Activated naive CD4-positive, alpha-beta T cell (primary cell): ENCODE measurements around the gene TPM4.

ENCODE experiments used
- DNase-seq, 4 experiments: peaks; one replicate each; lab custom pipeline; 2025; lab: John Stamatoyannopoulos, UW

The TPM4 gene

GRCh38 chr19:16131648-16132047, 55.4 kb downstream of the TPM4 start:
- no peak for DNase-seq

DNA sequence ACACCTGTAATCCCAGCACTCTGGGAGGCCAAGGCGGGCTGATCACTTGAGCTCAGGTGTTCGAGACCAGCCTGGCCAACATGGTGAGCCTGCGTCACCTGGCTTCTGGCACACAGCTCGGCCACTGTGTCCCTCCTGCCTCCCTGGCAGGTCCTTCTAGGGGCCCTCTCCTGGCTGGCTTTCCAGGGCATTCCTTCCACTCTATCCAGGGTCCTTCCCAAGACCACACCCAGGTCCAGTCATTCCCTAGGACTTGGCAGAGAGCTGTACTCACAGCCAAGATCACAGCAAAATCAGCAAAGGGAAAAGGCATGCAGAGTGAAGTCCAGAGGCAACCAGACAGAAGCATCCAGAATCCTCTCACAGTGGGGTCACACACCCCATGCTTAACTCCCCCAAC, 57.5 kb downstream of the TPM4 start:
- no peak for DNase-seq

GRCh38 chr19:16134510-16134909, 58.2 kb downstream of the TPM4 start:
- DNase-seq: no peak

- no peak for DNase-seq
These were observed 59.3 kb downstream of the TPM4 start for GRCh38 chr19:16135430-16136127.

- DNase-seq: no peak
These were observed 60.1 kb downstream of the TPM4 start for GRCh38 chr19:16136185-16136999.

DNA sequence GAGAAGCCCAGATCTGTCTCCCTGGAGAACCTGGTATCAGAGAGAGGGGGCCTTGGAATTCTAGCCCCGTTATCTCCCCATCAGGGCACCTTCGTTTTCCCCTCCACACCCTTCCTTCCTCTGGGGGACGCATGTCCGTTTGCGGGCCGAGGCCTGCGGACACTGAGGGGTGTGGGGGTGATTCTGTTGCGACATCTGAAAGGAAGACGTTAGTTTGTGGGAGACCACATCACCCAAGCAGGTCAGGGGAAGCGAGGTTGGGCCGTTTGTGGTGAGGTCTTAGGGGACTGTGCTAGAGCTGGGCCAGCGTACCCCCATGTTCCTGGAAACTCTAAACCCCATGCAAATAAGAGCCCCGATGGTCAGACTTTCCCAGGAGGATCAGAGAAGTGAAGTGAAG, 63.5 kb downstream of the TPM4 start:
- DNase-seq: no peak

DNA sequence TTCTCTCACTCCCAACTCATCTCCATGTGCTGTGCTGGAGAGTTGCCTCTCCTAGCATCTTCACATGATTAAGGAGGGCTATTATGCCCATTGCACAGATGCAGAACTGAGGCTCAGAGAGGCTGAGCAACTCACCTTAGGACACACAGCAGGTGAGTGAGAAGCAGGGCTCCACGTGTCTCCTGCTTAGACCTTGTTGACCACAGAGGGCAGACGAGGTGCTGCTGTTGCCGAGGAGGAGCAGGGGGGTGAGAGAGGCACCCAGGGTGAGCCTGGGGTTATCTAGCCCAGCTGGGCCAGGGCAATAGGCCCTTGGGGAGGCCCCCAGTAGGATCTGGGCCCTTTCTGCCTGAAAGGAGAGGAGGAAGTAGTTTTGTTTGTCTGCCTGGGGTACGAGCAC, 64.7 kb downstream of the TPM4 start:
- DNase-seq: no peak

DNA sequence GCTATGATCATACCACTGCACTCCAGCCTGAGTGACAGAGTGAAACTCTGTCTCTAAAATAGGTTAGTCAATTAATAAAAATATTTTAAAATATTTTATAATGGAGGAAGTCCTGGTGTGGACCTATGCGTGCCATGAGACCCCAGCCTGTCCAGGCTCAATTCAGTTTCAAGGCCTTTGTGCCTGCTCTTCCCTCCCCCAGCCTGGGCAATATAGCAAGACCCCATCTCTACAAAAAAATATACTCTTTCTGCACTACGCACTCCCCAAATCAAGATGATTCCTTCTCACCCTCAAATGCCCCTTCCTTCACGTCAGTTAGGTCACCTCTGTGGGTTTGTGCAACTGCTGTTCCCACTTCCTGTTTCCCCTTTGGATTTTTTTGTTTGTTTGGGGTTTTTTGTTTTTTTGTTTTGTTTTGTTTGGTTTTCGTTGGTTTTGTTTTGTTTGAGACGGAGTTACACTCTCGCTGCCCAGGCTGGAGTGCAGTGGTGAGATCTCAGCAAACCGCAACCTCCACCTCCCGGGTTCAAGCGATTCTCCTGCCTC, 65.8 kb downstream of the TPM4 start:
- DNase-seq: no peak

GRCh38 chr19:16143399-16144215, 67.3 kb downstream of the TPM4 start, which contains the start of gene HSH2D:
Gene HSH2D (plus strand): TSS chr19:16143685. CDS start chr19:16148751, 5,066 bp downstream.
- DNase-seq: peak; percentile 24 to 86 (median 52)

DNA sequence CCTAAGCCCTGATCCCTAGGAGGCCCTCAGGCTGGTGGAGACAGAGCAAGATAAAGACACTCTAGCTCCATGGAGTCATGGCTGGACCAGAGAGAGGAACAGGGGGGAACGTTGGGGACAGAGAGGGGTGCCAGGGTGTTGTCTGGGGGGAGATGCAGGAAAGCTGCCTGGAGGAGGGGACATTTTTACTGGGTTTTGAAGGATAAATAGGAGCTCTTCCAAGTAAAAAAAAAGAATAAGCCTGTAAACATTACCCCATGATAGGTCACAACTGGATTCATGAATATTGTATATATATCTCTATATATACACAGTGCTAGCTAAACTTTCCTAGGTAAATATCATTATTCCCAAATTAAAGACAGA, 67.9 kb downstream of the TPM4 start:
- no peak for DNase-seq

- DNase-seq: no peak
These were observed 69.8 kb downstream of the TPM4 start for GRCh38 chr19:16146112-16146511.

DNA sequence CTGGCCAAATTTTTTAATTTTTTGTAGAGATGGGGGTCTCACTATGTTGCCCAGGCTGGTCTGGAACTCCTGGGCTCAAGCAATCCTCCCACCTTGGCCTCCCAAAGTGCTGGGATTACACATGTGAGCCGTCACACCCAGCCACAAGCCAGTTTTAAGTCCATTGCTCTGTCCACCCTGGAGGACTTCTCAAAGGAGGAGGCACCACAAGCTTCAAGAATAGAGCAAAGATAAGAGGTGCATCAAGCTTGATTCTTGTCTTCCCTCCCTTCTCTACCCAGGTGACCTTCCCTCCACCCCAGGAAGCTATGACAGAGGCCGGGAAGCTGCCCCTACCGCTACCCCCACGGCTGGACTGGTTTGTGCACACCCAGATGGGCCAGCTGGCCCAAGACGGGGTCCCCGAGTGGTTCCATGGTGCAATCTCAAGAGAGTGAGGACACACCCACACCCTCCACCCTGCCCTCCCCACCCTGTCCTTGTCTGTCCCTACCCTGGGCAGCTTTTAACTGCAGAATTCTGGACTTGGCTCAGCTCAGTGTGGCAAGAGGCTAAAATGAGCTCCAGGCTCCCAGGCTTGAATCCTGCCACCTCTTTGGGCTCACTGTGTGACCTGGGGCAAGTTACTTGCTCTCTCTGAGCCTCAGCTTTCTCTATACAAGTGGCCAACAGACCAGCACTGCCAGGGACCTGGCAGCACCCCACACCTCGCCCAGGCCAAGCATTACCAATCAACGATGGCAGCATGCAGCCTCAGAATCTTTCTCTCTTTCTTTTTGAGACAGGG, 72.3 kb downstream of the TPM4 start:
- DNase-seq: no peak
